Endothelial cell of umbilical vein (primary cell): Measurements from ENCODE around the gene ARMS2. TPM values are rescaled to one million over a fixed set of nuclear protein-coding genes. Genes with fewer than 3 reads are reported as not detected.

Experiments
- BruUV-seq: library from RNA; stranded (reverse); fragments of 400-500 nt; replicated peaks from 2 replicates; lab custom pipeline; 2021; lab: Mats Ljungman, UMichigan
- CTCF ChIA-PET: fragments of 300-600, 350-600 bp; sonication (Branson Sonifier 250); formaldehyde crosslinking; loops from one replicate; lab custom pipeline; 2021; ENCODE audit warnings: antibody characterized with exemption, inconsistent platforms; lab: Charles Lee
- POLR2A ChIA-PET: fragments of 300-600, 350-600 bp; sonication (Branson Sonifier 250); formaldehyde crosslinking; loops from one replicate; lab custom pipeline; 2021; ENCODE audit warnings: antibody characterized with exemption, inconsistent platforms; lab: Charles Lee
- DNase-seq: peaks from one replicate; pipeline ENCODE4 v3.0.0-alpha.2; 2011; ENCODE audit warnings: low read depth, low spot score
- FAIRE-seq: peaks from 2 replicates; lab custom pipeline; 2011; peaks lifted over from hg19 to GRCh38; lab: Jason Lieb, UNC
- H2AFZ ChIP-seq: 2 replicates; pipeline ENCODE4 v1.6.0; 2012; ENCODE audit warnings: low read depth, low read length, control low read depth, inconsistent platforms
- H3K27ac ChIP-seq: 2 replicates; pipeline ENCODE4 v1.5.1; 2011; ENCODE audit warnings: low read depth, mild to moderate bottlenecking, control low read depth, low read length, moderate library complexity; ENCODE audit not compliant: insufficient read depth
- H3K27me3 ChIP-seq, 2 experiments: 2 replicates each; pipeline versions ENCODE4 v1.6.0 to v1.6.1; 2011; ENCODE audit warnings: low read length in 2 of 2, mixed read lengths in 1 of 2; ENCODE audit not compliant: control insufficient read depth in 2 of 2, insufficient read depth in 2 of 2
- H3K36me3 ChIP-seq, 2 experiments: 2 replicates in 1 of 2; 3 replicates in 1 of 2; pipeline ENCODE4 v1.5.1; 2011; ENCODE audit warnings: low read length in 2 of 2, mild to moderate bottlenecking in 1 of 2, moderate library complexity in 1 of 2; ENCODE audit not compliant: control insufficient read depth in 2 of 2, insufficient read depth in 2 of 2; ENCODE audit errors: extremely low read depth in 1 of 2
- H3K4me1 ChIP-seq: 3 replicates; pipeline ENCODE4 v1.5.1; 2011; ENCODE audit warnings: mild to moderate bottlenecking, low read length; ENCODE audit not compliant: control insufficient read depth, insufficient read depth; ENCODE audit errors: extremely low read depth
- H3K4me2 ChIP-seq: 2 replicates; pipeline ENCODE4 v1.6.1; 2011; ENCODE audit warnings: low read length, control low read depth, mixed read lengths; ENCODE audit not compliant: insufficient read depth
- H3K4me3 ChIP-seq, 3 experiments: fragments of 200-600 bp in 1 of 3; sonication (generic), shearing (Covaris generic) in 1 of 3; replicated peaks in 1 of 3; 2 replicates each; pipeline ENCODE4 v1.5.1; 2011 to 2016; ENCODE audit warnings: control low read depth in 3 of 3, low read length in 3 of 3, mild to moderate bottlenecking in 2 of 3, inconsistent platforms in 1 of 3, low read depth in 1 of 3, moderate library complexity in 1 of 3; ENCODE audit not compliant: insufficient read depth in 1 of 3
- H3K79me2 ChIP-seq: 2 replicates; pipeline ENCODE4 v1.6.0; 2012; ENCODE audit warnings: low read length, inconsistent platforms; ENCODE audit not compliant: control insufficient read depth, insufficient read depth
- H3K9ac ChIP-seq: replicated peaks from 2 replicates; pipeline ENCODE3; 2011; ENCODE audit warnings: low read length, control low read depth; ENCODE audit not compliant: insufficient read depth; ENCODE audit errors: extremely low read depth
- H3K9me1 ChIP-seq: replicated peaks from 3 replicates; pipeline ENCODE4 v1.6.0; 2011; ENCODE audit warnings: mild to moderate bottlenecking, low read length; ENCODE audit not compliant: control insufficient read depth, insufficient read depth; ENCODE audit errors: extremely low read depth
- H3K9me3 ChIP-seq: replicated peaks from 2 replicates; pipeline ENCODE4 v1.5.1; 2012; ENCODE audit warnings: low read length, inconsistent platforms; ENCODE audit not compliant: control insufficient read depth, insufficient read depth
- H4K20me1 ChIP-seq: replicated peaks from 2 replicates; pipeline ENCODE3; 2011; ENCODE audit warnings: mild to moderate bottlenecking, low read length; ENCODE audit not compliant: control insufficient read depth, insufficient read depth; ENCODE audit errors: extremely low read depth
- EZH2 ChIP-seq: IDR thresholded peaks from 2 replicates; pipeline ENCODE4 v1.6.1; 2012; ENCODE audit warnings: borderline replicate concordance, low read depth, mild to moderate bottlenecking, moderate library complexity, low read length, inconsistent platforms; ENCODE audit not compliant: severe bottlenecking
- FOS ChIP-seq: IDR thresholded peaks from 2 replicates; pipeline ENCODE4 v1.6.1; 2011; ENCODE audit warnings: mild to moderate bottlenecking, low read length, moderate library complexity, borderline replicate concordance; ENCODE audit not compliant: insufficient read depth
- GATA2 ChIP-seq: IDR thresholded peaks from 2 replicates; pipeline ENCODE4 v1.7.0; 2011; ENCODE audit warnings: low read depth, mild to moderate bottlenecking, moderate library complexity, mixed read lengths, low read length; ENCODE audit not compliant: insufficient read length, insufficient read depth
- JUN ChIP-seq: IDR thresholded peaks from 2 replicates; pipeline ENCODE4 v1.6.1; 2011; ENCODE audit warnings: borderline replicate concordance, low read depth; ENCODE audit not compliant: insufficient read length, insufficient read depth
- MYC ChIP-seq: IDR thresholded peaks from one replicate; pipeline ENCODE4 v1.6.1; 2011; ENCODE audit warnings: mild to moderate bottlenecking, low read depth, low read length
- POLR2A ChIP-seq: IDR thresholded peaks from 2 replicates; pipeline ENCODE4 v1.6.1; 2012; ENCODE audit warnings: low read depth, mild to moderate bottlenecking, control low read depth, low read length
- POLR2AphosphoS5 ChIP-seq: IDR thresholded peaks from 2 replicates; pipeline ENCODE4 v1.6.1; 2012; ENCODE audit warnings: low read depth, mild to moderate bottlenecking, control low read depth, low read length, moderate library complexity; ENCODE audit not compliant: insufficient read depth
- dilution Hi-C: fragments of 300-500 bp; cut with MboI; formaldehyde crosslinking; loops from one replicate; pipeline ENCODE4 v1.15.0; 2019; ENCODE audit warnings: low sequenced_read_pairs; ENCODE audit not compliant: extremely low pct_ligation_motif_present
- intact Hi-C: fragments of 100-400 bp; cut with micrococcal nuclease; formaldehyde crosslinking; loops from one replicate; pipeline ENCODE4 v1.10.0; 2022
- polyA plus RNA-seq, 4 experiments: library from polyadenylated mRNA; depleted of rRNA in 3 of 4; stranded (reverse) in 3 of 4; unstranded in 1 of 4; fragments of >200 nt; gene quantifications; 2 replicates each; pipeline versions ENCODE4 v1.2.1 to v1.2.3, GENCODE V29; 2011 to 2012; ENCODE audit warnings: missing spikeins in 1 of 4
- total RNA-seq: library from RNA; stranded (reverse); gene quantifications from 2 replicates; pipeline ENCODE4 v1.2.3, GENCODE V29; 2021
- TF ChIP-seq, protein P1 (sequence below): IDR thresholded peaks from 2 replicates; pipeline ENCODE4 v1.6.1; 2011; ENCODE audit not compliant: insufficient read depth, insufficient read length
- TF ChIP-seq, protein P2 (sequence below), 2 donors: IDR thresholded peaks; 1 replicate in 1 of 2; 2 replicates in 1 of 2; pipeline ENCODE4 v1.5.1; 2011; ENCODE audit warnings: low read length in 2 of 2, mild to moderate bottlenecking in 2 of 2, moderate library complexity in 2 of 2, control low read depth in 1 of 2, inconsistent platforms in 1 of 2, low read depth in 1 of 2; ENCODE audit not compliant: insufficient read depth in 1 of 2; ENCODE audit errors: extremely low read depth in 1 of 2

ARMS2 gene
- total and polyA plus RNA-seq, 2 donors (not counting 3 experiments of a cell fraction or from before 2014, with no cell fraction given), result not detected

- TF ChIP-seq MYC, result no peak
- TF ChIP-seq, protein P1, sequence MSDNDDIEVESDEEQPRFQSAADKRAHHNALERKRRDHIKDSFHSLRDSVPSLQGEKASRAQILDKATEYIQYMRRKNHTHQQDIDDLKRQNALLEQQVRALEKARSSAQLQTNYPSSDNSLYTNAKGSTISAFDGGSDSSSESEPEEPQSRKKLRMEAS, result no peak
- no peak for TF ChIP-seq GATA2
- no peak for TF ChIP-seq JUN
- TF ChIP-seq EZH2, result no peak
- TF ChIP-seq POLR2A, result no peak
- TF ChIP-seq FOS, result no peak
- TF ChIP-seq POLR2AphosphoS5, result no peak
- TF ChIP-seq, protein P2, sequence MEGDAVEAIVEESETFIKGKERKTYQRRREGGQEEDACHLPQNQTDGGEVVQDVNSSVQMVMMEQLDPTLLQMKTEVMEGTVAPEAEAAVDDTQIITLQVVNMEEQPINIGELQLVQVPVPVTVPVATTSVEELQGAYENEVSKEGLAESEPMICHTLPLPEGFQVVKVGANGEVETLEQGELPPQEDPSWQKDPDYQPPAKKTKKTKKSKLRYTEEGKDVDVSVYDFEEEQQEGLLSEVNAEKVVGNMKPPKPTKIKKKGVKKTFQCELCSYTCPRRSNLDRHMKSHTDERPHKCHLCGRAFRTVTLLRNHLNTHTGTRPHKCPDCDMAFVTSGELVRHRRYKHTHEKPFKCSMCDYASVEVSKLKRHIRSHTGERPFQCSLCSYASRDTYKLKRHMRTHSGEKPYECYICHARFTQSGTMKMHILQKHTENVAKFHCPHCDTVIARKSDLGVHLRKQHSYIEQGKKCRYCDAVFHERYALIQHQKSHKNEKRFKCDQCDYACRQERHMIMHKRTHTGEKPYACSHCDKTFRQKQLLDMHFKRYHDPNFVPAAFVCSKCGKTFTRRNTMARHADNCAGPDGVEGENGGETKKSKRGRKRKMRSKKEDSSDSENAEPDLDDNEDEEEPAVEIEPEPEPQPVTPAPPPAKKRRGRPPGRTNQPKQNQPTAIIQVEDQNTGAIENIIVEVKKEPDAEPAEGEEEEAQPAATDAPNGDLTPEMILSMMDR (IDR thresholded peaks at IDR 0.05; ENCODE audit: extremely low read depth in 1 of 2, insufficient read depth in 1 of 2, low read depth in 1 of 2, low read length in 2 of 2), result no peak
These were observed 5.9 kb upstream of the ARMS2 start for GRCh38 chr10:122448600-122448999.

More at GRCh38 chr10:122448600-122448999, 5.9 kb upstream of the ARMS2 start:
- dilution Hi-C loops, result loop anchor here (25.0 kb wide), 1 partner anchor 161 kb away; no protein-coding TSS in a partner anchor
- Histone ChIP-seq H3K9ac (no peak overlapping the region), H3K27ac (no peak overlapping the region), H2AFZ (no peak overlapping the region), H3K27me3 (no peaks in the 10 kb centered on the region), H3K4me1 (peaks cover 17% of the 10 kb centered on the region), H4K20me1 (no peaks in the 10 kb centered on the region), H3K9me1 (no peaks in the 10 kb centered on the region), H3K4me3 (no peak overlapping the region), H3K4me2 (no peak overlapping the region), H3K9me3 (no peaks in the 10 kb centered on the region), H3K36me3 (no peaks in the 10 kb centered on the region), H3K79me2 (no peaks in the 10 kb centered on the region)
- POLR2A ChIA-PET, result no interaction called here
- intact Hi-C loops, result no loop called here
- no TSS peak for BruUV-seq
- CTCF ChIA-PET, result no interaction called here
- DNase-seq (no peak), FAIRE-seq (no peak)
